HepG2 (cell line): ENCODE results near the gene HMGN1. TPM values are rescaled to one million over a fixed set of nuclear protein-coding genes. Genes with fewer than 3 reads are reported as not detected.

Experiments
- ATAC-seq: fragments of 200-7000 bp; cut with Tn5 transposase; 3 replicates; pipeline ENCODE4 v1.9.1; 2020; ENCODE audit warnings: mild to moderate bottlenecking, moderate library complexity
- BruUV-seq: library from RNA; stranded (reverse); fragments of 400-500 nt; replicated peaks from 2 replicates; lab custom pipeline; 2021; lab: Mats Ljungman, UMichigan
- CTCF ChIA-PET: fragments of 300-600 bp; formaldehyde crosslinking; extraction: SDS; loops from one replicate; lab custom pipeline; 2021; ENCODE audit warnings: low total read pairs, inconsistent platforms, low intra/inter-chr PET ratio; lab: Yijun Ruan, JAX
- POLR2A ChIA-PET: fragments of 350-600 bp; sonication (Branson Sonifier 250); formaldehyde crosslinking; loops from one replicate; lab custom pipeline; 2020; ENCODE audit warnings: antibody characterized with exemption, inconsistent platforms; lab: Yijun Ruan, JAX
- DNase-seq: peaks from one replicate; pipeline ENCODE4 v3.0.0-alpha.2; 2015; ENCODE audit warnings: low spot score
- FAIRE-seq: peaks from 3 replicates; lab custom pipeline; 2011; peaks lifted over from hg19 to GRCh38; lab: Jason Lieb, UNC
- H2AFZ ChIP-seq: one replicate; pipeline ENCODE4 v1.6.1; 2011; ENCODE audit warnings: low read length, inconsistent platforms
- H3K27ac ChIP-seq: fragments of 300-600 bp; 3 replicates; pipeline ENCODE4 v1.8.0; 2011; ENCODE audit warnings: mixed run types, mild to moderate bottlenecking, mixed read lengths, low read length, inconsistent platforms; ENCODE audit not compliant: insufficient read depth; ENCODE audit errors: extremely low read length
- H3K27me3 ChIP-seq, 2 experiments: fragments of 200-600 bp in 1 of 2; 2 replicates in 1 of 2; 3 replicates in 1 of 2; pipeline versions ENCODE4 v1.6.0 to v1.8.0; 2011; ENCODE audit warnings: low read length in 2 of 2, mild to moderate bottlenecking in 2 of 2, moderate library complexity in 2 of 2, inconsistent platforms in 1 of 2; ENCODE audit not compliant: insufficient read depth in 2 of 2, control insufficient read depth in 1 of 2
- H3K36me3 ChIP-seq, 2 experiments: fragments of 200-600 bp in 1 of 2; replicated peaks in 1 of 2; 2 replicates in 1 of 2; 3 replicates in 1 of 2; pipeline versions ENCODE4 v1.5.1 to v1.8.0; 2011; ENCODE audit warnings: low read length in 2 of 2, inconsistent platforms in 1 of 2; ENCODE audit not compliant: insufficient read depth in 2 of 2, control insufficient read depth in 1 of 2
- H3K4me1 ChIP-seq: 2 replicates; pipeline ENCODE4 v1.5.1; 2012; ENCODE audit warnings: low read length, inconsistent platforms; ENCODE audit not compliant: insufficient read depth
- H3K4me2 ChIP-seq: 2 replicates; pipeline ENCODE4 v1.6.0; 2011; ENCODE audit warnings: low read depth, low read length, inconsistent platforms
- H3K4me3 ChIP-seq, 3 experiments: fragments of 200-600 bp in 1 of 3; sonication (generic), shearing (Covaris generic) in 1 of 3; replicated peaks in 1 of 3; 2 replicates each; pipeline ENCODE4 v1.5.1; 2011 to 2016; ENCODE audit warnings: low read length in 3 of 3, inconsistent platforms in 2 of 3, low read depth in 2 of 3, mild to moderate bottlenecking in 2 of 3, control low read depth in 1 of 3, mixed read lengths in 1 of 3; ENCODE audit not compliant: insufficient read depth in 1 of 3
- H3K79me2 ChIP-seq: one replicate; pipeline ENCODE4 v1.6.1; 2011; ENCODE audit warnings: low read length, inconsistent platforms; ENCODE audit not compliant: insufficient read depth
- H3K9ac ChIP-seq: 2 replicates; pipeline ENCODE4 v1.6.0; 2011; ENCODE audit warnings: mild to moderate bottlenecking, low read depth, low read length, inconsistent platforms; ENCODE audit not compliant: insufficient read depth
- H3K9me3 ChIP-seq: 2 replicates; pipeline ENCODE4 v1.5.1; 2012; ENCODE audit warnings: mild to moderate bottlenecking, low read length
- H4K20me1 ChIP-seq: 2 replicates; pipeline ENCODE4 v1.6.0; 2011; ENCODE audit warnings: inconsistent platforms, mild to moderate bottlenecking, low read length, moderate library complexity; ENCODE audit not compliant: insufficient read depth
- SATB2 ChIP-seq: sonication (generic); formaldehyde crosslinking; IDR thresholded peaks from 2 replicates; pipeline ENCODE4 v1.5.0; 2020; ENCODE audit warnings: missing genetic modification reagents
- TCF7L2 ChIP-seq: IDR thresholded peaks from 2 replicates; pipeline ENCODE4 v1.6.1; 2011; ENCODE audit warnings: mild to moderate bottlenecking, low read depth, low read length, moderate library complexity
- TEAD3 ChIP-seq: optimal IDR thresholded peaks from 2 replicates; pipeline ENCODE3; 2016; ENCODE audit warnings: borderline replicate concordance
- WIZ ChIP-seq: sonication (generic); formaldehyde crosslinking; IDR thresholded peaks from 2 replicates; pipeline ENCODE4 v1.5.1; 2020; ENCODE audit warnings: mild to moderate bottlenecking, missing genetic modification reagents
- ZBTB2 ChIP-seq: sonication (generic); formaldehyde crosslinking; IDR thresholded peaks from 2 replicates; pipeline ENCODE4 v1.8.0; 2022; ENCODE audit warnings: low read depth, missing genetic modification reagents
- ZMYM2 ChIP-seq: sonication (generic); formaldehyde crosslinking; IDR thresholded peaks from 2 replicates; pipeline ENCODE4 v1.8.0; 2022; ENCODE audit warnings: mild to moderate bottlenecking, missing genetic modification reagents
- ZNF407 ChIP-seq: sonication (generic); formaldehyde crosslinking; IDR thresholded peaks from one replicate; pipeline ENCODE4 v1.5.1; 2020; ENCODE audit warnings: mild to moderate bottlenecking, missing genetic modification reagents; ENCODE audit errors: not compliant biosample characterization
- ZNF557 ChIP-seq: sonication (generic); formaldehyde crosslinking; IDR thresholded peaks from 2 replicates; pipeline ENCODE4 v1.4.0; 2020; ENCODE audit warnings: missing genetic modification reagents
- ZNF678 ChIP-seq: sonication (generic); formaldehyde crosslinking; IDR thresholded peaks from 2 replicates; pipeline ENCODE4 v1.4.0; 2020; ENCODE audit warnings: mild to moderate bottlenecking, missing genetic modification reagents
- ZNF790 ChIP-seq: sonication (generic); formaldehyde crosslinking; IDR thresholded peaks from 2 replicates; pipeline ENCODE4 v1.8.0; 2022; ENCODE audit warnings: missing genetic modification reagents, mild to moderate bottlenecking, borderline replicate concordance
- ZNF83 ChIP-seq: sonication (generic); formaldehyde crosslinking; IDR thresholded peaks from 2 replicates; pipeline ENCODE4 v1.4.0; 2020; ENCODE audit warnings: missing genetic modification reagents, mild to moderate bottlenecking, borderline replicate concordance
- WGBS: methylation state at CpG from one replicate; pipeline ENCODE4 v1.1.6; 2017; ENCODE audit warnings: low lambda C conversion rate; 5-methylcytosine and 5-hydroxymethylcytosine counted together
- in situ Hi-C: cut with HindIII; loops from 2 replicates; pipeline ENCODE4 v1.10.0; 2017; ENCODE audit warnings: low pct_unique_long_range_greater_than_20kb; ENCODE audit not compliant: extremely low pct_ligation_motif_present
- intact Hi-C: fragments of 100-400 bp; cut with micrococcal nuclease; formaldehyde crosslinking; loops from one replicate; pipeline ENCODE4 v1.10.0; 2022; ENCODE audit not compliant: unreplicated experiment
- polyA plus RNA-seq, 8 experiments: library from polyadenylated mRNA; depleted of rRNA in 3 of 8; stranded (reverse) in 7 of 8; unstranded in 1 of 8; fragments of >200 nt; fragmentation: Illumina TruSeq in 4 of 8; extraction: Trizol in 4 of 8; gene quantifications; 2 replicates each; pipeline versions ENCODE4 v1.2.1 to v1.2.3, GENCODE V29; 2011 to 2016; ENCODE audit warnings: low read depth in 4 of 8, missing spikeins in 1 of 8, mixed read lengths in 1 of 8; ENCODE audit not compliant: insufficient read depth in 1 of 8
- total RNA-seq, 5 experiments: library from RNA; depleted of rRNA; stranded (reverse); fragments of >200 nt; fragmentation: Illumina TruSeq; extraction: Trizol; gene quantifications; 2 replicates each; pipeline ENCODE4 v1.2.3, GENCODE V29; 2016; ENCODE audit warnings: low read depth in 1 of 5
- TF ChIP-seq, protein P1 (sequence below): sonication (generic); formaldehyde crosslinking; IDR thresholded peaks from 2 replicates; pipeline ENCODE4 v1.4.0; 2020; ENCODE audit warnings: low read depth, mild to moderate bottlenecking, missing genetic modification reagents

HMGN1 gene
- total and polyA plus RNA-seq, 2 of the 13 experiments (the other 11 are each of a cell fraction or from before 2014, with no cell fraction given) = 104 to 286 TPM

- H3K27ac ChIP-seq = peak overlapping the region; percentile 96
- CTCF ChIA-PET = no interaction called here
- WGBS = 57% methylated on average over 19 of the region's 19 CpGs
- H4K20me1 ChIP-seq = peaks cover 9% of the 10 kb centered on the region
- H3K4me3 ChIP-seq = peak overlapping the region; percentile 73 to 83 (median 82)
- peaks cover 31% of the 10 kb centered on the region for H3K79me2 ChIP-seq
- no peaks in the 10 kb centered on the region for H3K9me3 ChIP-seq
- DNase-seq = no peak
- in situ Hi-C loops (no loop called here), intact Hi-C loops (no loop called here)
- ATAC-seq = no peak
- no peak for FAIRE-seq
- no peak overlapping the region for H2AFZ ChIP-seq
- H3K4me1 ChIP-seq = peaks cover 31% of the 10 kb centered on the region
- peak overlapping the region; percentile 82 for H3K4me2 ChIP-seq
- peak overlapping the region; percentile 88 for H3K9ac ChIP-seq
- no TSS peak for BruUV-seq
- H3K27me3 ChIP-seq = no peaks in the 10 kb centered on the region; a peak in 1 of 5 replicates
- POLR2A ChIA-PET = interaction anchor here (0.6 to 4.1 kb wide), 11 partner anchors 9 to 54 kb away, joined by 3 to 38 read pairs (median 5); partner anchors contain the start of gene BRWD1
- H3K36me3 ChIP-seq = peaks cover 0 to 5% of the 10 kb centered on the region in 2 experiments; a peak in 3 of 5 replicates
- TF ChIP-seq ZNF557 (CRISPR knock-in tag) (no peak), SATB2 (CRISPR knock-in tag) (no peak), WIZ (CRISPR knock-in tag) (no peak), ZNF678 (no peak), ZMYM2 (CRISPR knock-in tag) (0 out of 2 replicates have a peak, but pooled peaks have one; percentile 25), ZNF790 (CRISPR knock-in tag) (no peak), ZNF83 (CRISPR knock-in tag) (no peak), TCF7L2 (no peak), ZBTB2 (CRISPR knock-in tag) (no peak), TEAD3 (CRISPR knock-in tag) (no peak), ZNF407 (CRISPR knock-in tag) (no peak)
- TF ChIP-seq, protein P1, sequence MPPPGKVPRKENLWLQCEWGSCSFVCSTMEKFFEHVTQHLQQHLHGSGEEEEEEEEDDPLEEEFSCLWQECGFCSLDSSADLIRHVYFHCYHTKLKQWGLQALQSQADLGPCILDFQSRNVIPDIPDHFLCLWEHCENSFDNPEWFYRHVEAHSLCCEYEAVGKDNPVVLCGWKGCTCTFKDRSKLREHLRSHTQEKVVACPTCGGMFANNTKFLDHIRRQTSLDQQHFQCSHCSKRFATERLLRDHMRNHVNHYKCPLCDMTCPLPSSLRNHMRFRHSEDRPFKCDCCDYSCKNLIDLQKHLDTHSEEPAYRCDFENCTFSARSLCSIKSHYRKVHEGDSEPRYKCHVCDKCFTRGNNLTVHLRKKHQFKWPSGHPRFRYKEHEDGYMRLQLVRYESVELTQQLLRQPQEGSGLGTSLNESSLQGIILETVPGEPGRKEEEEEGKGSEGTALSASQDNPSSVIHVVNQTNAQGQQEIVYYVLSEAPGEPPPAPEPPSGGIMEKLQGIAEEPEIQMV (CRISPR knock-in tag) = no peak
Observed at GRCh38 chr21:39350094-39351005, 1.5 kb upstream of the HMGN1 start.
